Measurements from ENCODE around the gene MPND. TPM values are rescaled to one million over a fixed set of nuclear protein-coding genes. Genes with fewer than 3 reads are reported as not detected.
A peak's percentile ranks its signal among the peaks of the same experiment; 100 is the strongest.

The MPND gene
- total RNA-seq, 1 experiment from 2014 or later: 37.0 TPM

GRCh38 chr19:4401769-4402170, 58.4 kb downstream of the MPND start:
- no peaks in the 10 kb centered on the region for H3K9me3 Mint-ChIP-seq
- H3K4ac ChIP-seq (ENCODE audit: low read depth, low read length): no peak overlapping the region
- no CpG with 5 or more reads among the region's 8 CpGs for WGBS (ENCODE audit: extremely low coverage, insufficient read length, low lambda C conversion rate)
- H4K20me1 ChIP-seq (ENCODE audit: control insufficient read depth, insufficient read depth, insufficient read length): no peaks in the 10 kb centered on the region
- no peak overlapping the region for H3T11ph ChIP-seq (ENCODE audit: low read length)
- no peak overlapping the region for H2BK12ac ChIP-seq (ENCODE audit: insufficient read length, low read depth, low read length)
- H3K14ac ChIP-seq (ENCODE audit: insufficient read depth, low read length): no peak overlapping the region
- no peak for DNase-seq
- peak overlapping the region; percentile 93 to 98 for H3K4me3 Mint-ChIP-seq
- no peak overlapping the region for H3K56ac ChIP-seq (ENCODE audit: insufficient read length, low read depth, low read length)
- H3K18ac ChIP-seq (ENCODE audit: insufficient read length, low read depth, low read length): no peak overlapping the region
- no peak overlapping the region for H2BK120ac ChIP-seq (ENCODE audit: low read depth, low read length, poor library complexity, severe bottlenecking)
- H3K9ac ChIP-seq (ENCODE audit: extremely low read depth, insufficient read length, low read length): peak overlapping the region; percentile 10
- peak overlapping the region; percentile 84 to 97 (median 93); a peak in 5 of 7 replicates for H3K27ac Mint-ChIP-seq
- no peak overlapping the region for H3K23ac ChIP-seq (ENCODE audit: insufficient read length, low read depth, low read length)
- H3K79me2 ChIP-seq (ENCODE audit: insufficient read depth, low read length): peaks cover 46% of the 10 kb centered on the region
- H4K5ac ChIP-seq (ENCODE audit: insufficient read length, low read depth, low read length): no peak overlapping the region
- peaks cover 12% of the 10 kb centered on the region for H3K79me1 ChIP-seq (ENCODE audit: insufficient read depth, low read depth, low read length, poor library complexity, severe bottlenecking)
- H3K27me3 ChIP-seq (ENCODE audit: insufficient read depth, low read length): no peaks in the 10 kb centered on the region
- no peak overlapping the region for H3K27ac ChIP-seq (ENCODE audit: insufficient read length, low read depth, low read length)
- peaks cover 6% of the 10 kb centered on the region; the same call in 1 of the 2 replicates for H3K4me1 ChIP-seq (ENCODE audit: insufficient read depth, low read length)
- H3K4me1 Mint-ChIP-seq: peaks cover 52 to 55% of the 10 kb centered on the region in 2 experiments
- H2BK15ac ChIP-seq (ENCODE audit: low read depth, low read length): no peak overlapping the region
- H2BK5ac ChIP-seq (ENCODE audit: insufficient read length, low read length): no peak overlapping the region
- H2AFZ ChIP-seq (ENCODE audit: low read length): no peak overlapping the region
- H3K4me2 ChIP-seq (ENCODE audit: insufficient read depth, insufficient read length, low read length): peak overlapping the region; percentile 17
- peaks cover 9% of the 10 kb centered on the region for H3K23me2 ChIP-seq (ENCODE audit: insufficient read length, low read depth, low read length, poor library complexity, severe bottlenecking)
- peaks cover 20 to 38% (median 35%) of the 10 kb centered on the region in 3 experiments; a peak in 6 of 7 replicates for H3K36me3 Mint-ChIP-seq (ENCODE audit: insufficient read depth in 1 of 3, low read depth in 3 of 3)
- H4K91ac ChIP-seq (ENCODE audit: insufficient read length, low read depth, low read length): no peak overlapping the region
- H2AK5ac ChIP-seq (ENCODE audit: insufficient read length, low read length): no peak overlapping the region
- no peak overlapping the region for H4K8ac ChIP-seq (replicated peaks; ENCODE audit: insufficient read length, low read depth, low read length)
- H3K27me3 Mint-ChIP-seq (ENCODE audit: low read depth): no peaks in the 10 kb centered on the region
- H2BK20ac ChIP-seq (ENCODE audit: low read depth, low read length, poor library complexity, severe bottlenecking): no peak overlapping the region
- TF ChIP-seq CTCF (conservative IDR thresholded peaks at IDR 0.05): no peak
- H3K9me3 ChIP-seq (ENCODE audit: control insufficient read depth, low read depth, low read length): no peaks in the 10 kb centered on the region

All from H9 (cell line).